Right lung (tissue), 5 donors: ENCODE results near the gene CDC37. TPM values are rescaled to one million over a fixed set of nuclear protein-coding genes. Genes with fewer than 3 reads are reported as not detected.
"Not testable (repeated sequence)": the region's sequence is repeated elsewhere in the genome, so short reads cannot be mapped to it uniquely, and the experiment has no call there.

Experiments
- DNase-seq, 2 donors: peaks; one replicate each; pipeline ENCODE4 v3.0.0-alpha.2; 2013
- polyA plus RNA-seq, 5 donors: library from polyadenylated mRNA; unstranded; fragments of 120-200 nt; gene quantifications; one replicate each; pipeline versions ENCODE4 v1.2.1 to v1.2.3, GENCODE V29; 2013; ENCODE audit warnings: inconsistent platforms in 1 of 5, low replicate concordance in 1 of 5; ENCODE audit not compliant: insufficient read length in 5 of 5, insufficient read depth in 1 of 5

CDC37 gene
- polyA plus RNA-seq, 5 donors: 147 to 223 (median 164) TPM

GRCh38 chr19:10399340-10399739 lies 4.0 kb downstream of the CDC37 start:
- not testable (repeated sequence) for DNase-seq

GRCh38 chr19:10398819-10399218 lies 4.5 kb downstream of the CDC37 start:
- no peak for DNase-seq

GRCh38 chr19:10395917-10396316 lies 7.4 kb downstream of the CDC37 start:
- DNase-seq: no peak

GRCh38 chr19:10395436-10395835 lies 7.9 kb downstream of the CDC37 start:
- no peak for DNase-seq

GRCh38 chr19:10395003-10395402 lies 8.3 kb downstream of the CDC37 start:
- DNase-seq: no peak

GRCh38 chr19:10393137-10393536 lies 10.2 kb downstream of the CDC37 start:
- DNase-seq: no peak

GRCh38 chr19:10392120-10392519 lies 11.2 kb downstream of the CDC37 start:
- no peak for DNase-seq

GRCh38 chr19:10390652-10391286 lies 12.6 kb downstream of the CDC37 start:
- DNase-seq: peak in 1 of 2 donors; percentile 44

GRCh38 chr19:10389863-10390262 lies 13.5 kb downstream of the CDC37 start:
- no peak for DNase-seq

- DNase-seq: peak; percentile 73 to 80
Measured at GRCh38 chr19:10388957-10389356, 14.4 kb downstream of the CDC37 start.

- DNase-seq: no peak
Measured at GRCh38 chr19:10384580-10384979, 18.8 kb downstream of the CDC37 start.

- not testable (repeated sequence) for DNase-seq
Measured at GRCh38 chr19:10383223-10383499, 20.2 kb downstream of the CDC37 start.

- peak; percentile 99 for DNase-seq
Measured at GRCh38 chr19:10380313-10381102, 22.8 kb downstream of the CDC37 start, which contains the start of gene TYK2. TSS of gene TYK2 (minus strand) at chr19:10380572. CDS start at chr19:10378406, 2,166 bp downstream.

- DNase-seq: no peak
Measured at GRCh38 chr19:10379880-10380312, 23.4 kb downstream of the CDC37 start.

GRCh38 chr19:10378124-10378523 lies 25.2 kb downstream of the CDC37 start:
- no peak for DNase-seq

- DNase-seq: not testable (repeated sequence)
Measured at GRCh38 chr19:10377140-10377640, 26.2 kb downstream of the CDC37 start.

- no peak for DNase-seq
Measured at GRCh38 chr19:10374931-10375330, 28.4 kb downstream of the CDC37 start.

- no peak for DNase-seq
Measured at GRCh38 chr19:10372690-10373089, 30.7 kb downstream of the CDC37 start.

GRCh38 chr19:10368101-10368803 lies 35.1 kb downstream of the CDC37 start:
- no peak for DNase-seq

GRCh38 chr19:10366950-10367512 lies 36.3 kb downstream of the CDC37 start:
- DNase-seq: not testable (repeated sequence)

GRCh38 chr19:10365518-10365917 lies 37.8 kb downstream of the CDC37 start:
- no peak for DNase-seq

- no peak for DNase-seq
Measured at GRCh38 chr19:10364644-10365043, 38.7 kb downstream of the CDC37 start.
